Kidney (tissue), 13 donors: ENCODE measurements around the gene MSL3B.

Experiments
- DNase-seq, 5 donors: peaks; one replicate each; pipeline ENCODE4 v3.0.0-alpha.2; 2013 to 2020
- FAIRE-seq: peaks from 2 replicates; lab custom pipeline; 2012; peaks lifted over from hg19 to GRCh38; lab: Jason Lieb, UNC
- H3K27ac ChIP-seq, 2 donors: one replicate each; pipeline ENCODE4 v1.7.0; 2013; ENCODE audit warnings: low read depth in 2 of 2, low read length in 2 of 2, inconsistent platforms in 1 of 2
- H3K27me3 ChIP-seq: one replicate; pipeline ENCODE4 v1.7.1; 2013; ENCODE audit warnings: low read length, inconsistent platforms; ENCODE audit not compliant: control insufficient read depth, insufficient read depth
- H3K36me3 ChIP-seq, 3 donors: one replicate each; pipeline versions ENCODE4 v1.7.0 to v1.7.1; 2013; ENCODE audit warnings: low read length in 3 of 3, control low read depth in 1 of 3, inconsistent platforms in 1 of 3; ENCODE audit not compliant: insufficient read depth in 3 of 3, control insufficient read depth in 2 of 3
- H3K4me1 ChIP-seq, 3 donors: one replicate each; pipeline versions ENCODE4 v1.7.0 to v1.7.1; 2013; ENCODE audit warnings: low read length in 3 of 3, inconsistent platforms in 1 of 3, low read depth in 1 of 3; ENCODE audit not compliant: control insufficient read depth in 2 of 3, insufficient read depth in 2 of 3
- H3K4me3 ChIP-seq, 3 donors: one replicate each; pipeline versions ENCODE4 v1.7.0 to v1.8.1; 2013; ENCODE audit warnings: low read length in 3 of 3, control low read depth in 1 of 3, inconsistent platforms in 1 of 3
- H3K9ac ChIP-seq, 3 donors: one replicate each; pipeline versions ENCODE4 v1.7.0 to v1.7.1; 2013; ENCODE audit warnings: low read length in 3 of 3, control low read depth in 1 of 3, inconsistent platforms in 1 of 3
- H3K9me3 ChIP-seq, 3 donors: one replicate each; pipeline versions ENCODE4 v1.7.0 to v1.7.1; 2013; ENCODE audit warnings: low read length in 3 of 3, control low read depth in 1 of 3, inconsistent platforms in 1 of 3; ENCODE audit not compliant: control insufficient read depth in 2 of 3, insufficient read depth in 1 of 3
- CTCF ChIP-seq: IDR thresholded peaks from 3 replicates; pipeline ENCODE4 v1.5.1; 2012; ENCODE audit warnings: mild to moderate bottlenecking, moderate library complexity, borderline replicate concordance; ENCODE audit not compliant: insufficient read depth; ENCODE audit errors: extremely low read depth
- intact Hi-C: fragments of 100-400 bp; cut with DNase I; formaldehyde crosslinking; loops from one replicate; pipeline ENCODE4 v1.11.1; 2022
- donor health status: control.
- donor health status: control.
- donor health status: control.
- donor health status: control.
- donor health status: control.
- donor health status: DM: yes; HTN: yes; CAD: no.
- donor health status: Normal renal cell carcinoma (clear cell type).

Gene MSL3B

GRCh38 chr2:233858331-233858730, 9.9 kb downstream of the MSL3B start:
- DNase-seq = no peak
- no peaks in the 10 kb centered on the region for H3K36me3 ChIP-seq
- H3K27me3 ChIP-seq = no peaks in the 10 kb centered on the region
- H3K9me3 ChIP-seq = no peaks in the 10 kb centered on the region
- no peak for TF ChIP-seq CTCF
- intact Hi-C loops = no loop called here
- H3K4me1 ChIP-seq = no peaks in the 10 kb centered on the region
- FAIRE-seq = no peak
- no peak overlapping the region for H3K9ac ChIP-seq
- H3K27ac ChIP-seq = no peak overlapping the region
- no peak overlapping the region for H3K4me3 ChIP-seq

GRCh38 chr2:233857511-233858141, 10.6 kb downstream of the MSL3B start:
- FAIRE-seq (no peak), DNase-seq (no peak)
- peak; percentile 42 for TF ChIP-seq CTCF

DNA sequence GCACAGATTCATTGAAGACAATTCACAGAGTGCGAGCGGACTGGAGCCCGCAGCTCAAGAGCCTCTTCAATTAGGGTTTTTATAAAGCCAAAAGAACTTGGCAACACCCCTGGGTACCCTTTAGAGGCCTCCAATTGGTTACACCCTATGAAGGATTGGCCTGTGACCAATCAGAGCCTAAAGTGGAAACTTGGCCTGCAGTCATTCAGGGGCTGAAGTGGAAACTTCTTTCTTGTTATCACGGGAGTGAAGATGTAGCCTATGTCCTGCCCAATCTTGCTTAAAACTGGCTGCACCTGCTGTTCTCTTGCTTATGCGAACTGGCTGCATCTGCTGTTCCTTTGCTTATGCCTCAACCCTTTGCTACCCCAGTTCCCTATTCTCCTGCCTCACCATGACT, 12.0 kb downstream of the MSL3B start:
- H3K4me1 ChIP-seq = no peaks in the 10 kb centered on the region
- FAIRE-seq = no peak
- no peaks in the 10 kb centered on the region for H3K9me3 ChIP-seq
- H3K27ac ChIP-seq = no peak overlapping the region
- intact Hi-C loops = no loop called here
- no peaks in the 10 kb centered on the region for H3K27me3 ChIP-seq
- H3K4me3 ChIP-seq = no peak overlapping the region
- H3K36me3 ChIP-seq = no peaks in the 10 kb centered on the region
- DNase-seq = no peak
- TF ChIP-seq CTCF = no peak
- no peak overlapping the region for H3K9ac ChIP-seq

More at GRCh38 chr2:233857511-233858141, 10.6 kb downstream of the MSL3B start:
- H3K27ac ChIP-seq = no peak overlapping the region
- no peak overlapping the region for H3K9ac ChIP-seq
- no peaks in the 10 kb centered on the region for H3K9me3 ChIP-seq
- intact Hi-C loops = no loop called here
- no peaks in the 10 kb centered on the region for H3K27me3 ChIP-seq
- H3K4me1 ChIP-seq = no peaks in the 10 kb centered on the region
- no peaks in the 10 kb centered on the region for H3K36me3 ChIP-seq
- no peak overlapping the region for H3K4me3 ChIP-seq

GRCh38 chr2:233855345-233855744, 12.8 kb downstream of the MSL3B start:
- Histone ChIP-seq H3K4me3 (no peak overlapping the region), H3K4me1 (no peaks in the 10 kb centered on the region), H3K27ac (no peak overlapping the region), H3K9ac (no peak overlapping the region), H3K27me3 (no peaks in the 10 kb centered on the region), H3K36me3 (no peaks in the 10 kb centered on the region), H3K9me3 (no peaks in the 10 kb centered on the region)
- no peak for TF ChIP-seq CTCF
- intact Hi-C loops = no loop called here
- FAIRE-seq (no peak), DNase-seq (no peak)
